Large intestine (tissue), 3 donors: ENCODE data around the gene CCDC127. TPM values are rescaled to one million over a fixed set of nuclear protein-coding genes. Genes with fewer than 3 reads are reported as not detected.

Experiments used
- DNase-seq, 2 donors: peaks; one replicate each; pipeline versions ENCODE4 v3.0.0 to v3.0.0-alpha.2; 2013
- H3K27ac ChIP-seq: one replicate; pipeline ENCODE4 v1.5.1; 2013; ENCODE audit warnings: low read length
- H3K27me3 ChIP-seq: 2 replicates; pipeline ENCODE4 v1.6.1; 2013; ENCODE audit warnings: low read length; ENCODE audit not compliant: control insufficient read depth, insufficient read depth
- H3K36me3 ChIP-seq: 2 replicates; pipeline ENCODE4 v1.6.1; 2013; ENCODE audit warnings: low read length; ENCODE audit not compliant: control insufficient read depth, insufficient read depth
- H3K4me1 ChIP-seq: one replicate; pipeline ENCODE4 v1.6.1; 2013; ENCODE audit warnings: low read length; ENCODE audit not compliant: control insufficient read depth, insufficient read depth
- H3K4me3 ChIP-seq: one replicate; pipeline ENCODE4 v1.5.1; 2013; ENCODE audit warnings: low read length
- H3K9me3 ChIP-seq: one replicate; pipeline ENCODE4 v1.6.1; 2013; ENCODE audit warnings: mild to moderate bottlenecking, low read depth, low read length, moderate library complexity; ENCODE audit not compliant: control insufficient read depth
- WGBS: methylation state at CpG from one replicate; pipeline ENCODE4 v1.1.5; 2013; ENCODE audit warnings: low lambda C conversion rate; ENCODE audit not compliant: insufficient coverage; 5-methylcytosine and 5-hydroxymethylcytosine counted together
- polyA plus RNA-seq: library from polyadenylated mRNA; unstranded; fragments of 120-200 nt; gene quantifications from one replicate; pipeline ENCODE4 v1.2.1, GENCODE V29; 2013

Gene CCDC127
- polyA plus RNA-seq, 1 donor: 6.9 TPM

- peaks cover 15% of the 10 kb centered on the region for H3K27me3 ChIP-seq
- H3K4me1 ChIP-seq: peaks cover 2% of the 10 kb centered on the region
- WGBS: no CpG with 5 or more reads among the region's 10 CpGs
- no peak for DNase-seq
- no peak overlapping the region for H3K27ac ChIP-seq
- no peak overlapping the region for H3K4me3 ChIP-seq
- H3K36me3 ChIP-seq: peaks cover 2% of the 10 kb centered on the region
- no peaks in the 10 kb centered on the region for H3K9me3 ChIP-seq
Observed at GRCh38 chr5:196350-196749, 21.6 kb downstream of the CCDC127 start.

GRCh38 chr5:195401-196160 lies 22.4 kb downstream of the CCDC127 start:
- Histone ChIP-seq H3K4me3 (no peak overlapping the region), H3K9me3 (no peaks in the 10 kb centered on the region), H3K27me3 (peaks cover 23% of the 10 kb centered on the region), H3K4me1 (peaks cover 6% of the 10 kb centered on the region), H3K27ac (no peak overlapping the region), H3K36me3 (peaks cover 2% of the 10 kb centered on the region)
- WGBS: 73% methylated on average over 3 of the region's 33 CpGs
- no peak for DNase-seq

- no peak for DNase-seq
- no peak overlapping the region for H3K4me3 ChIP-seq
- WGBS: no CpG with 5 or more reads among the region's 36 CpGs
Observed at GRCh38 chr5:194603-195209, 23.2 kb downstream of the CCDC127 start.

GRCh38 chr5:194102-194501 lies 23.9 kb downstream of the CCDC127 start:
- Histone ChIP-seq H3K9me3 (no peaks in the 10 kb centered on the region), H3K4me1 (peaks cover 6% of the 10 kb centered on the region), H3K4me3 (no peak overlapping the region), H3K27ac (no peak overlapping the region), H3K36me3 (peaks cover 2% of the 10 kb centered on the region), H3K27me3 (peaks cover 29% of the 10 kb centered on the region)
- WGBS: no CpG with 5 or more reads among the region's 15 CpGs
- DNase-seq: no peak

More at GRCh38 chr5:194603-195209, 23.2 kb downstream of the CCDC127 start:
- H3K4me1 ChIP-seq: peaks cover 6% of the 10 kb centered on the region
- H3K27me3 ChIP-seq: peaks cover 27% of the 10 kb centered on the region
- no peaks in the 10 kb centered on the region for H3K9me3 ChIP-seq
- no peak overlapping the region for H3K27ac ChIP-seq
- peaks cover 2% of the 10 kb centered on the region for H3K36me3 ChIP-seq

- no peak for DNase-seq
- Histone ChIP-seq H3K9me3 (no peaks in the 10 kb centered on the region), H3K27me3 (peaks cover 29% of the 10 kb centered on the region), H3K36me3 (no peaks in the 10 kb centered on the region), H3K27ac (no peak overlapping the region), H3K4me3 (no peak overlapping the region), H3K4me1 (peaks cover 6% of the 10 kb centered on the region)
- WGBS: 100% methylated on average over 1 of the region's 17 CpGs
Observed at GRCh38 chr5:192970-193831, 24.8 kb downstream of the CCDC127 start.

GRCh38 chr5:192691-192969 lies 25.3 kb downstream of the CCDC127 start:
- no peak for DNase-seq
- Histone ChIP-seq H3K27me3 (peaks cover 32% of the 10 kb centered on the region), H3K9me3 (no peaks in the 10 kb centered on the region), H3K36me3 (no peaks in the 10 kb centered on the region), H3K4me3 (no peak overlapping the region), H3K27ac (no peak overlapping the region), H3K4me1 (peaks cover 6% of the 10 kb centered on the region)
- no CpG with 5 or more reads among the region's 9 CpGs for WGBS

- no peak overlapping the region for H3K27ac ChIP-seq
- H3K4me3 ChIP-seq: no peak overlapping the region
- peaks cover 6% of the 10 kb centered on the region for H3K4me1 ChIP-seq
Observed at GRCh38 chr5:191949-192690, 25.8 kb downstream of the CCDC127 start.

GRCh38 chr5:191036-191948 lies 26.7 kb downstream of the CCDC127 start, which contains the start of gene LRRC14B:
Gene LRRC14B (plus strand): TSS chr5:191495. CDS start chr5:191539, 44 bp downstream.
- Histone ChIP-seq H3K27ac (no peak within 1 kb of the TSS), H3K4me3 (peak within 1 kb of the TSS; percentile 6), H3K36me3 (no peaks in the 10 kb centered on the region), H3K9me3 (no peaks in the 10 kb centered on the region), H3K4me1 (peaks cover 6% of the 10 kb centered on the region), H3K27me3 (peaks cover 32% of the 10 kb centered on the region)
- peak; percentile 33 to 55 for DNase-seq
- no CpG with 5 or more reads among the region's 56 CpGs for WGBS

More at GRCh38 chr5:191949-192690, 25.8 kb downstream of the CCDC127 start:
- no peak for DNase-seq
- peaks cover 32% of the 10 kb centered on the region for H3K27me3 ChIP-seq
- WGBS: 100% methylated on average over 1 of the region's 46 CpGs
- no peaks in the 10 kb centered on the region for H3K36me3 ChIP-seq
- no peaks in the 10 kb centered on the region for H3K9me3 ChIP-seq

- Histone ChIP-seq H3K4me3 (no peak overlapping the region), H3K9me3 (no peaks in the 10 kb centered on the region), H3K27ac (no peak overlapping the region), H3K36me3 (no peaks in the 10 kb centered on the region), H3K4me1 (peaks cover 6% of the 10 kb centered on the region), H3K27me3 (peaks cover 32% of the 10 kb centered on the region)
- no peak for DNase-seq
- no CpG with 5 or more reads among the region's 16 CpGs for WGBS
Observed at GRCh38 chr5:190366-191035, 27.5 kb downstream of the CCDC127 start.
